PC-9 (cell line): ENCODE measurements around the gene CCDC121. TPM values are rescaled to one million over a fixed set of nuclear protein-coding genes. Genes with fewer than 3 reads are reported as not detected.

ENCODE experiments used
- BruUV-seq: library from RNA; stranded (reverse); fragments of 400-500 nt; replicated peaks from 2 replicates; lab custom pipeline; 2021; lab: Mats Ljungman, UMichigan
- CTCF ChIA-PET: fragments of 300-600 bp; sonication (Branson Sonifier 250); formaldehyde crosslinking; loops from one replicate; lab custom pipeline; 2022; ENCODE audit warnings: antibody characterized with exemption; lab: Charles Lee
- POLR2A ChIA-PET: fragments of 300-600 bp; sonication (Branson Sonifier 250); formaldehyde crosslinking; loops from one replicate; lab custom pipeline; 2022; ENCODE audit warnings: antibody characterized with exemption; ENCODE audit not compliant: unreplicated experiment; lab: Charles Lee
- DNase-seq, 2 experiments: peaks; one replicate each; pipeline versions ENCODE4 v3.0.0 to v3.0.0-alpha.2; 2015 to 2022; ENCODE audit warnings: mixed read lengths in 1 of 2
- H2AFZ ChIP-seq: fragments of 200-600 bp; sonication (generic); 2 replicates; pipeline ENCODE4 v1.8.1; 2017; ENCODE audit warnings: antibody characterized with exemption
- H3F3A ChIP-seq: fragments of 200-600 bp; sonication (generic); 2 replicates; pipeline ENCODE4 v1.8.1; 2017; ENCODE audit warnings: antibody characterized with exemption, mild to moderate bottlenecking, low read depth; ENCODE audit not compliant: insufficient read depth
- H3K27ac ChIP-seq: fragments of 200-600 bp; sonication (generic); 2 replicates; pipeline ENCODE4 v1.6.1; 2016; ENCODE audit warnings: mixed run types
- H3K27me3 ChIP-seq: fragments of 200-600 bp; sonication (generic); 2 replicates; pipeline ENCODE4 v1.6.1; 2016; ENCODE audit warnings: low read depth, mixed run types; ENCODE audit not compliant: insufficient read depth
- H3K36me3 ChIP-seq: fragments of 200-600 bp; sonication (generic); 2 replicates; pipeline ENCODE4 v1.6.1; 2016; ENCODE audit warnings: low read depth, mixed run types
- H3K4me1 ChIP-seq: fragments of 200-600 bp; sonication (generic); replicated peaks from 2 replicates; pipeline ENCODE4 v1.6.1; 2016; ENCODE audit warnings: mixed run types; ENCODE audit not compliant: insufficient read depth
- H3K4me2 ChIP-seq: fragments of 200-600 bp; sonication (generic); 2 replicates; pipeline ENCODE4 v1.6.1; 2017; ENCODE audit warnings: mixed run types
- H3K4me3 ChIP-seq: fragments of 200-600 bp; sonication (generic); 2 replicates; pipeline ENCODE4 v1.6.1; 2016; ENCODE audit warnings: mixed run types
- H3K79me2 ChIP-seq: fragments of 200-600 bp; sonication (generic); 2 replicates; pipeline ENCODE4 v1.6.1; 2017; ENCODE audit warnings: low read depth, mixed run types
- H3K9me2 ChIP-seq: fragments of 200-600 bp; sonication (generic); 2 replicates; pipeline ENCODE4 v1.8.1; 2017; ENCODE audit warnings: mild to moderate bottlenecking; ENCODE audit not compliant: insufficient read depth
- H3K9me3 ChIP-seq: fragments of 200-600 bp; sonication (generic); 2 replicates; pipeline ENCODE4 v1.8.1; 2016; ENCODE audit warnings: low read depth; ENCODE audit not compliant: insufficient read depth
- H4K20me1 ChIP-seq: fragments of 200-600 bp; sonication (generic); 2 replicates; pipeline ENCODE4 v1.8.1; 2017; ENCODE audit not compliant: insufficient read depth
- EZH2 ChIP-seq: fragments of 200-600 bp; sonication (generic); IDR thresholded peaks from 2 replicates; pipeline ENCODE4 v1.8.0; 2017; ENCODE audit warnings: antibody characterized with exemption, low read depth
- intact Hi-C: fragments of 100-400 bp; cut with micrococcal nuclease; formaldehyde crosslinking; loops from one replicate; pipeline ENCODE4 v1.10.0; 2022; ENCODE audit not compliant: unreplicated experiment
- total RNA-seq: library from RNA; stranded (reverse); gene quantifications from 2 replicates; pipeline ENCODE4 v1.2.3, GENCODE V29; 2021
- TF ChIP-seq, protein P1 (sequence below): fragments of 200-600 bp; sonication (generic); conservative IDR thresholded peaks from 2 replicates; pipeline ENCODE4 v1.6.1; 2017; ENCODE audit warnings: mixed run types, antibody characterized with exemption, mild to moderate bottlenecking, moderate library complexity

Gene CCDC121
- total RNA-seq, 1 experiment from 2014 or later, result 2.9 TPM

DNA sequence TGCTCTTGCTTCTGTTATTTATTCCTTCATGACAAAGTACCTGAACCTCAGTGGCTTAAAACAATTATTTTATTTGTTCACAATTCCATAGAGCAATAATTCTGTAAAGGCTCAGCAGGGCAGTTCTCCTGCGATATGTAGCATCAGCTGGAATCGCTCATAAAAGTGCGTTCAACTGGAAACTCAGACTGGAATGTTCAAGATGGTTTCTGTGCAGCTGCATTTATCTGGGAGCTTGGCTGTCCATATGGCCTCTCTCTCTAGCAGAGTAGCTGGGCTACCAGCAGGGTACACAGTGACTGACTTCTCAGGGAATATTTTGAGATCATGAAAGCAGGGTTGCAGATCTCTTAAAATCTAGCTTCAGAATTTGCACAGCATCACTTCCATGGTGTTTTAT is 13.5 kb downstream of the CCDC121 start:
- Histone ChIP-seq H3K4me3 (no peak overlapping the region), H3K4me1 (no peaks in the 10 kb centered on the region), H2AFZ (no peak overlapping the region), H3K36me3 (peaks cover 38% of the 10 kb centered on the region), H4K20me1 (no peaks in the 10 kb centered on the region; the same call in none of the 2 replicates), H3F3A (peaks cover 19% of the 10 kb centered on the region), H3K79me2 (peaks cover 7% of the 10 kb centered on the region), H3K9me2 (no peaks in the 10 kb centered on the region), H3K27ac (no peak overlapping the region), H3K27me3 (no peaks in the 10 kb centered on the region), H3K4me2 (no peak overlapping the region), H3K9me3 (no peaks in the 10 kb centered on the region)
- TF ChIP-seq, protein P1, sequence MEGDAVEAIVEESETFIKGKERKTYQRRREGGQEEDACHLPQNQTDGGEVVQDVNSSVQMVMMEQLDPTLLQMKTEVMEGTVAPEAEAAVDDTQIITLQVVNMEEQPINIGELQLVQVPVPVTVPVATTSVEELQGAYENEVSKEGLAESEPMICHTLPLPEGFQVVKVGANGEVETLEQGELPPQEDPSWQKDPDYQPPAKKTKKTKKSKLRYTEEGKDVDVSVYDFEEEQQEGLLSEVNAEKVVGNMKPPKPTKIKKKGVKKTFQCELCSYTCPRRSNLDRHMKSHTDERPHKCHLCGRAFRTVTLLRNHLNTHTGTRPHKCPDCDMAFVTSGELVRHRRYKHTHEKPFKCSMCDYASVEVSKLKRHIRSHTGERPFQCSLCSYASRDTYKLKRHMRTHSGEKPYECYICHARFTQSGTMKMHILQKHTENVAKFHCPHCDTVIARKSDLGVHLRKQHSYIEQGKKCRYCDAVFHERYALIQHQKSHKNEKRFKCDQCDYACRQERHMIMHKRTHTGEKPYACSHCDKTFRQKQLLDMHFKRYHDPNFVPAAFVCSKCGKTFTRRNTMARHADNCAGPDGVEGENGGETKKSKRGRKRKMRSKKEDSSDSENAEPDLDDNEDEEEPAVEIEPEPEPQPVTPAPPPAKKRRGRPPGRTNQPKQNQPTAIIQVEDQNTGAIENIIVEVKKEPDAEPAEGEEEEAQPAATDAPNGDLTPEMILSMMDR, result no peak
- TF ChIP-seq EZH2, result no peak
- intact Hi-C loops, result no loop called here
- CTCF ChIA-PET, result interaction anchor here (0.8 kb wide), 1 partner anchor 769 kb away, joined by 3 read pairs; no protein-coding TSS in a partner anchor
- DNase-seq, result no peak
- POLR2A ChIA-PET, result no interaction called here
- BruUV-seq, result no TSS peak

DNA sequence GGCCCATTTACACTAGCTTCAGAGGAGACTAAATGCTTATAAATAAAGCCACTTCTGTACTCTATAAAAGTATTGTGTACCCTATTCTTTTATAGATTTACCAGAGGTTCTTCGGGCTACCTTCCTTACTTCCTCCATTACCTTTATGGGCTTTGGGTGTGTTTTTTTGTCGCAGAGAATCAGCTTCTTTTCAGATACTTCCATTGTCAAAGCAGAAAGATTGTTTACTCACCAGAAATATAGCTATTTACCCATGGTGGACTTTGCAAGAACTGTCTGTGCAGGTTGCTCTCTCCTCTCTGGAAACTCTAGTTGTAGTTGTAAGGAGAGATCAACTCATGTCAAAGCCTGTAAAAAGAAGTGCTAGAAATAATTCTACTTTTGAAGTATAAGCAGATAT is 14.8 kb downstream of the CCDC121 start:
- no peaks in the 10 kb centered on the region for H3K4me1 ChIP-seq
- no TSS peak for BruUV-seq
- intact Hi-C loops, result no loop called here
- H3K27me3 ChIP-seq, result no peaks in the 10 kb centered on the region
- peaks cover 19% of the 10 kb centered on the region for H3F3A ChIP-seq
- CTCF ChIA-PET, result no interaction called here
- no peak overlapping the region for H2AFZ ChIP-seq
- no peak overlapping the region for H3K27ac ChIP-seq
- H3K4me2 ChIP-seq, result no peak overlapping the region
- peaks cover 7% of the 10 kb centered on the region for H3K79me2 ChIP-seq
- H4K20me1 ChIP-seq, result no peaks in the 10 kb centered on the region; the same call in none of the 2 replicates
- H3K9me2 ChIP-seq, result no peaks in the 10 kb centered on the region
- DNase-seq, result no peak
- H3K4me3 ChIP-seq, result no peak overlapping the region
- H3K9me3 ChIP-seq, result no peaks in the 10 kb centered on the region
- peaks cover 36% of the 10 kb centered on the region for H3K36me3 ChIP-seq
- no peak for TF ChIP-seq EZH2
- TF ChIP-seq, protein P1, result no peak
- POLR2A ChIA-PET, result no interaction called here

DNA sequence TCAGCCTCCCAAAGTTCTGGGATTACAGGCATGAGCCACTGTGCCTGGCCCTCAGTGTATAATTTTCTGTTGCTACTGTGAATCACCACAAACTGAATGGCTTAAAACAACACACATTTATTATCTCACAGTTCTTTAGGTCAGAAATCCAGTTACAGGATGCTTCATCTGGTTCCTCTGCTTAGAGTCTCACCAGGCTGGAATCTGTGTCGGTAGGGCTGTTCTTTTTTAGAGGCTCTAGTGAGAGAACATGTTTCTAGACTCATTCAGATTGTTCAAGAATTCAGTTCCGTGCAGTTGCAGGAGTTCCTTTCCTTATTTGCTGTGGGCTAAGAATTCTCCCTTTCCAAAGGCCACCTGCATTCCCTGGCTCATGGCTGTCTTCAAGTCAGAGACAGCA is 22.2 kb downstream of the CCDC121 start:
- TF ChIP-seq EZH2, result no peak
- TF ChIP-seq, protein P1, result no peak
- H3K36me3 ChIP-seq, result peaks cover 48% of the 10 kb centered on the region
- H3K4me2 ChIP-seq, result no peak overlapping the region

More for the DNA sequence above, 22.2 kb downstream of the CCDC121 start:
- ChIA-PET CTCF (no interaction called here), POLR2A (no interaction called here)
- BruUV-seq, result no TSS peak
- intact Hi-C loops, result no loop called here
- no peaks in the 10 kb centered on the region; the same call in 1 of the 2 replicates for H4K20me1 ChIP-seq
- H3K79me2 ChIP-seq, result no peaks in the 10 kb centered on the region; the same call in 1 of the 2 replicates
- no peak for DNase-seq
- no peak overlapping the region for H2AFZ ChIP-seq
- H3K27me3 ChIP-seq, result no peaks in the 10 kb centered on the region
- H3F3A ChIP-seq, result peaks cover 13% of the 10 kb centered on the region; the same call in 1 of the 2 replicates
- H3K27ac ChIP-seq, result no peak overlapping the region
- no peak overlapping the region for H3K4me3 ChIP-seq
- no peaks in the 10 kb centered on the region for H3K9me3 ChIP-seq
- H3K9me2 ChIP-seq, result no peaks in the 10 kb centered on the region
- H3K4me1 ChIP-seq, result no peaks in the 10 kb centered on the region
